ENCODE measurements around the gene ROBO1. TPM values are rescaled to one million over a fixed set of nuclear protein-coding genes. Genes with fewer than 3 reads are reported as not detected.

The ROBO1 gene
- total and polyA plus RNA-seq, 9 donors, result 26.2 to 77.2 (median 38.7) TPM

GRCh38 chr3:78712270-78712669, 1055.5 kb downstream of the ROBO1 start:
- Histone ChIP-seq H3K36me3 (ENCODE audit: control insufficient read depth, insufficient read depth, low read length) (peaks cover 3% of the 10 kb centered on the region), H3K27me3 (ENCODE audit: control insufficient read depth, insufficient read depth, low read length) (no peaks in the 10 kb centered on the region), H3K27ac (ENCODE audit: low read length) (no peak overlapping the region), H3K4me3 (ENCODE audit: low read length) (no peak overlapping the region), H3K4me1 (ENCODE audit: control insufficient read depth, insufficient read depth, low read length) (no peaks in the 10 kb centered on the region), H3K9me3 (replicated peaks; ENCODE audit: control insufficient read depth, low read depth, low read length) (no peaks in the 10 kb centered on the region)
- no CpG with 5 or more reads among the region's 4 CpGs for WGBS (ENCODE audit: insufficient coverage)
- DNase-seq, result no peak

- no peaks in the 10 kb centered on the region for H3K27me3 ChIP-seq (ENCODE audit: control insufficient read depth, insufficient read depth, low read length)
- H3K4me1 ChIP-seq (ENCODE audit: control insufficient read depth, insufficient read depth, low read length), result no peaks in the 10 kb centered on the region
- H3K36me3 ChIP-seq (ENCODE audit: control insufficient read depth, insufficient read depth, low read length), result no peaks in the 10 kb centered on the region
- WGBS (ENCODE audit: insufficient coverage), result no CpG with 5 or more reads among the region's 4 CpGs
- H3K9me3 ChIP-seq (replicated peaks; ENCODE audit: control insufficient read depth, low read depth, low read length), result no peaks in the 10 kb centered on the region
- H3K4me3 ChIP-seq (ENCODE audit: low read length), result no peak overlapping the region
- no peak overlapping the region for H3K27ac ChIP-seq (ENCODE audit: low read length)
- DNase-seq, result no peak
Measured at GRCh38 chr3:78708565-78709073, 1059.2 kb downstream of the ROBO1 start.

GRCh38 chr3:78707609-78708008, 1060.2 kb downstream of the ROBO1 start:
- no peak for DNase-seq
- WGBS (ENCODE audit: insufficient coverage), result 100% methylated on average over 2 of the region's 2 CpGs
- Histone ChIP-seq H3K27me3 (ENCODE audit: control insufficient read depth, insufficient read depth, low read length) (no peaks in the 10 kb centered on the region), H3K4me1 (ENCODE audit: control insufficient read depth, insufficient read depth, low read length) (no peaks in the 10 kb centered on the region), H3K4me3 (ENCODE audit: low read length) (no peak overlapping the region), H3K27ac (ENCODE audit: low read length) (no peak overlapping the region), H3K9me3 (replicated peaks; ENCODE audit: control insufficient read depth, low read depth, low read length) (no peaks in the 10 kb centered on the region), H3K36me3 (ENCODE audit: control insufficient read depth, insufficient read depth, low read length) (no peaks in the 10 kb centered on the region)

GRCh38 chr3:78706906-78707523, 1060.8 kb downstream of the ROBO1 start:
- H3K4me1 ChIP-seq (ENCODE audit: control insufficient read depth, insufficient read depth, low read length), result no peaks in the 10 kb centered on the region
- DNase-seq, result no peak
- no peak overlapping the region for H3K4me3 ChIP-seq (ENCODE audit: low read length)
- H3K27ac ChIP-seq (ENCODE audit: low read length), result no peak overlapping the region
- H3K27me3 ChIP-seq (ENCODE audit: control insufficient read depth, insufficient read depth, low read length), result no peaks in the 10 kb centered on the region
- no peaks in the 10 kb centered on the region for H3K36me3 ChIP-seq (ENCODE audit: control insufficient read depth, insufficient read depth, low read length)
- WGBS (ENCODE audit: insufficient coverage), result 80% methylated on average over 1 of the region's 3 CpGs
- H3K9me3 ChIP-seq (replicated peaks; ENCODE audit: control insufficient read depth, low read depth, low read length), result no peaks in the 10 kb centered on the region

- 0% methylated on average over 1 of the region's 2 CpGs for WGBS (ENCODE audit: insufficient coverage)
- Histone ChIP-seq H3K4me3 (ENCODE audit: low read length) (no peak overlapping the region), H3K36me3 (ENCODE audit: control insufficient read depth, insufficient read depth, low read length) (no peaks in the 10 kb centered on the region), H3K27ac (ENCODE audit: low read length) (no peak overlapping the region), H3K27me3 (ENCODE audit: control insufficient read depth, insufficient read depth, low read length) (no peaks in the 10 kb centered on the region), H3K4me1 (ENCODE audit: control insufficient read depth, insufficient read depth, low read length) (no peaks in the 10 kb centered on the region), H3K9me3 (replicated peaks; ENCODE audit: control insufficient read depth, low read depth, low read length) (no peaks in the 10 kb centered on the region)
- DNase-seq, result peak; percentile 81
Measured at GRCh38 chr3:78703944-78704343, 1063.9 kb downstream of the ROBO1 start.

GRCh38 chr3:78701537-78701936, 1066.3 kb downstream of the ROBO1 start:
- H3K4me3 ChIP-seq (ENCODE audit: low read length), result no peak overlapping the region
- H3K9me3 ChIP-seq (replicated peaks; ENCODE audit: control insufficient read depth, low read depth, low read length), result no peaks in the 10 kb centered on the region
- no peak overlapping the region for H3K27ac ChIP-seq (ENCODE audit: low read length)
- no peaks in the 10 kb centered on the region for H3K36me3 ChIP-seq (ENCODE audit: control insufficient read depth, insufficient read depth, low read length)
- WGBS (ENCODE audit: insufficient coverage), result no CpG with 5 or more reads among the region's 2 CpGs
- H3K4me1 ChIP-seq (ENCODE audit: control insufficient read depth, insufficient read depth, low read length), result no peaks in the 10 kb centered on the region
- H3K27me3 ChIP-seq (ENCODE audit: control insufficient read depth, insufficient read depth, low read length), result no peaks in the 10 kb centered on the region
- no peak for DNase-seq

GRCh38 chr3:78698431-78698830, 1069.4 kb downstream of the ROBO1 start:
- Histone ChIP-seq H3K27me3 (ENCODE audit: control insufficient read depth, insufficient read depth, low read length) (no peaks in the 10 kb centered on the region), H3K27ac (ENCODE audit: low read length) (no peak overlapping the region), H3K36me3 (ENCODE audit: control insufficient read depth, insufficient read depth, low read length) (no peaks in the 10 kb centered on the region), H3K4me1 (ENCODE audit: control insufficient read depth, insufficient read depth, low read length) (no peaks in the 10 kb centered on the region), H3K9me3 (replicated peaks; ENCODE audit: control insufficient read depth, low read depth, low read length) (no peaks in the 10 kb centered on the region), H3K4me3 (ENCODE audit: low read length) (no peak overlapping the region)
- WGBS (ENCODE audit: insufficient coverage), result no CpG with 5 or more reads among the region's 1 CpG
- DNase-seq, result peak; percentile 46

GRCh38 chr3:78697426-78697825, 1070.4 kb downstream of the ROBO1 start:
- no peaks in the 10 kb centered on the region for H3K9me3 ChIP-seq (replicated peaks; ENCODE audit: control insufficient read depth, low read depth, low read length)

GRCh38 chr3:78690766-78691165, 1077.0 kb downstream of the ROBO1 start:
- WGBS (ENCODE audit: insufficient coverage), result no CpG with 5 or more reads among the region's 2 CpGs
- peak; percentile 83 for DNase-seq
- H3K27me3 ChIP-seq (ENCODE audit: control insufficient read depth, insufficient read depth, low read length), result no peaks in the 10 kb centered on the region
- H3K27ac ChIP-seq (ENCODE audit: low read length), result no peak overlapping the region
- H3K4me1 ChIP-seq (ENCODE audit: control insufficient read depth, insufficient read depth, low read length), result no peaks in the 10 kb centered on the region
- H3K4me3 ChIP-seq (ENCODE audit: low read length), result no peak overlapping the region
- H3K36me3 ChIP-seq (ENCODE audit: control insufficient read depth, insufficient read depth, low read length), result peaks cover 2% of the 10 kb centered on the region
- H3K9me3 ChIP-seq (replicated peaks; ENCODE audit: control insufficient read depth, low read depth, low read length), result no peaks in the 10 kb centered on the region

More at GRCh38 chr3:78697426-78697825, 1070.4 kb downstream of the ROBO1 start:
- H3K4me1 ChIP-seq (ENCODE audit: control insufficient read depth, insufficient read depth, low read length), result no peaks in the 10 kb centered on the region
- no peaks in the 10 kb centered on the region for H3K36me3 ChIP-seq (ENCODE audit: control insufficient read depth, insufficient read depth, low read length)
- WGBS (ENCODE audit: insufficient coverage), result no CpG with 5 or more reads among the region's 5 CpGs
- DNase-seq, result peak; percentile 84
- H3K4me3 ChIP-seq (ENCODE audit: low read length), result no peak overlapping the region
- no peak overlapping the region for H3K27ac ChIP-seq (ENCODE audit: low read length)
- H3K27me3 ChIP-seq (ENCODE audit: control insufficient read depth, insufficient read depth, low read length), result no peaks in the 10 kb centered on the region

- no CpG with 5 or more reads among the region's 6 CpGs for WGBS (ENCODE audit: insufficient coverage)
Measured at GRCh38 chr3:78689378-78689777, 1078.4 kb downstream of the ROBO1 start.

GRCh38 chr3:78687520-78687919, 1080.3 kb downstream of the ROBO1 start:
- Histone ChIP-seq H3K4me3 (ENCODE audit: low read length) (no peak overlapping the region), H3K27me3 (ENCODE audit: control insufficient read depth, insufficient read depth, low read length) (no peaks in the 10 kb centered on the region), H3K36me3 (ENCODE audit: control insufficient read depth, insufficient read depth, low read length) (peaks cover 2% of the 10 kb centered on the region), H3K9me3 (replicated peaks; ENCODE audit: control insufficient read depth, low read depth, low read length) (no peaks in the 10 kb centered on the region), H3K4me1 (ENCODE audit: control insufficient read depth, insufficient read depth, low read length) (no peaks in the 10 kb centered on the region), H3K27ac (ENCODE audit: low read length) (no peak overlapping the region)
- no peak for DNase-seq
- 100% methylated on average over 2 of the region's 4 CpGs for WGBS (ENCODE audit: insufficient coverage)

More at GRCh38 chr3:78689378-78689777, 1078.4 kb downstream of the ROBO1 start:
- Histone ChIP-seq H3K9me3 (replicated peaks; ENCODE audit: control insufficient read depth, low read depth, low read length) (no peaks in the 10 kb centered on the region), H3K27ac (ENCODE audit: low read length) (no peak overlapping the region), H3K4me1 (ENCODE audit: control insufficient read depth, insufficient read depth, low read length) (no peaks in the 10 kb centered on the region), H3K4me3 (ENCODE audit: low read length) (no peak overlapping the region), H3K27me3 (ENCODE audit: control insufficient read depth, insufficient read depth, low read length) (no peaks in the 10 kb centered on the region), H3K36me3 (ENCODE audit: control insufficient read depth, insufficient read depth, low read length) (peaks cover 2% of the 10 kb centered on the region)
- no peak for DNase-seq
